Common myeloid progenitor, CD34-positive (primary cell): ENCODE data around the gene PPIH.

Source experiments
- CTCF ChIA-PET: fragments of 350-600 bp; sonication (Branson Sonifier 250); formaldehyde crosslinking; loops from one replicate; lab custom pipeline; 2021; ENCODE audit warnings: antibody characterized with exemption; lab: Charles Lee
- POLR2A ChIA-PET: fragments of 350-600 bp; sonication (Branson Sonifier 250); formaldehyde crosslinking; loops from one replicate; lab custom pipeline; 2021; ENCODE audit warnings: antibody characterized with exemption; lab: Charles Lee
- DNase-seq, 3 donors: peaks; one replicate each; pipeline versions ENCODE4 v3.0.0 to v3.0.0-alpha.2; 2013
- H3K27ac ChIP-seq, 2 experiments: 1 replicate in 1 of 2; 2 replicates in 1 of 2; pipeline ENCODE4 v1.7.0; 2013; ENCODE audit warnings: inconsistent platforms in 2 of 2, low read length in 2 of 2, mild to moderate bottlenecking in 2 of 2, low read depth in 1 of 2, moderate library complexity in 1 of 2; ENCODE audit not compliant: severe bottlenecking in 2 of 2, insufficient read depth in 1 of 2, poor library complexity in 1 of 2
- H3K27me3 ChIP-seq, 5 experiments: replicated peaks in 2 of 5; 1 replicate in 3 of 5; 2 replicates in 2 of 5; pipeline versions ENCODE4 v1.6.1 to v1.7.0; 2013; ENCODE audit warnings: low read length in 4 of 5, mild to moderate bottlenecking in 2 of 5, moderate library complexity in 2 of 5, inconsistent platforms in 1 of 5; ENCODE audit not compliant: insufficient read depth in 5 of 5, control insufficient read depth in 4 of 5
- H3K36me3 ChIP-seq, 4 experiments: 1 replicate in 2 of 4; 2 replicates in 2 of 4; pipeline versions ENCODE4 v1.6.1 to v1.7.0; 2013; ENCODE audit warnings: low read length in 3 of 4, control low read depth in 1 of 4, mild to moderate bottlenecking in 1 of 4; ENCODE audit not compliant: control insufficient read depth in 4 of 4, insufficient read depth in 4 of 4
- H3K4me1 ChIP-seq, 4 experiments: 1 replicate in 3 of 4; 2 replicates in 1 of 4; pipeline versions ENCODE4 v1.6.1 to v1.7.1; 2013; ENCODE audit warnings: low read length in 3 of 4, mild to moderate bottlenecking in 3 of 4, control low read depth in 1 of 4, inconsistent platforms in 1 of 4, moderate library complexity in 1 of 4; ENCODE audit not compliant: control insufficient read depth in 4 of 4, insufficient read depth in 4 of 4; ENCODE audit errors: control extremely low read depth in 1 of 4
- H3K4me3 ChIP-seq, 7 experiments: 1 replicate in 4 of 7; 2 replicates in 3 of 7; pipeline versions ENCODE4 v1.5.1 to v1.7.0; 2013; ENCODE audit warnings: mild to moderate bottlenecking in 7 of 7, low read length in 6 of 7, moderate library complexity in 6 of 7, inconsistent platforms in 2 of 7, low read depth in 2 of 7, control low read depth in 1 of 7; ENCODE audit not compliant: insufficient read depth in 4 of 7, control insufficient read depth in 1 of 7; ENCODE audit errors: extremely low read depth in 1 of 7
- H3K9me3 ChIP-seq, 5 experiments: 1 replicate in 4 of 5; 2 replicates in 1 of 5; pipeline versions ENCODE4 v1.6.1 to v1.7.1; 2013; ENCODE audit warnings: low read length in 4 of 5, mild to moderate bottlenecking in 2 of 5, inconsistent platforms in 1 of 5, low read depth in 1 of 5, moderate library complexity in 1 of 5; ENCODE audit not compliant: control insufficient read depth in 4 of 5, insufficient read depth in 2 of 5; ENCODE audit errors: control extremely low read depth in 1 of 5
- WGBS: methylation state at CpG from one replicate; pipeline ENCODE4 v1.1.5; 2013; ENCODE audit not compliant: insufficient coverage; 5-methylcytosine and 5-hydroxymethylcytosine counted together

The PPIH gene

DNA sequence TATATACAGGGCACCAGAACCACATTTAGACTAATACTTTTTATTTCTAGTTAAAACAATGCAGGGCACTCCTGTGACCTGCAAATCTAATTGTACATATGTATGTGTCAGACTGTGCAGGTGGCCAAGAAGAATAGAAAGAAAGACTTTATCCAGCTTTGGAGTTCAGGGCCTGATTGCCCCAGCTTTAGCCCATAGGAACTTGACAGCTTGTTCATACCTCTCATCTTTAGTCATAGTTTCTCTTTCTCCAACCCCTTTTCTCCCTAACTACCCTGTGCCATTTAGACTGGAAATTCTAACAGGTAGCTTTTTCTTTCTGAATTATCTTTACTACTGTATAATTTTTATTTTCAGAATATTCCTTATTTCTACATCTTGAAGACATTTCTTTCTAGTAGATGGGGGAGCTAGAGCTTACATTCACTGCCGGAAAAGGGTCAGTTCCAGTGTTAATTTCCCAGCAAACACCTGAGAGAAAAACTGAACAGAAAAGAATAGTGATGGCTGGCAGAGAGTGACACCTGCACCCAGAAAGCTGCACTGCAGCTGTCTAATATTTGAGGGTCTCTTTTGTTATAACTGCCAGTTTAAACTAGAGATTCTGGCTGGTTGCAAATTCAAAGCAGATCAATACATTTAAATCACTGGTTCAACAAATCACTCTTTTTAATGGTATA is 32.4 kb downstream of the PPIH start:
- ChIA-PET CTCF (interaction anchor here (0.6 to 1.3 kb wide), 6 partner anchors 9 to 377 kb away, joined by 3 to 5 read pairs (median 4); partner anchors contain the start of gene YBX1), POLR2A (interaction anchor here (0.6 kb wide), 1 partner anchor 75 kb away, joined by 3 read pairs; no protein-coding TSS in a partner anchor)
- 83% methylated on average over 1 of the region's 1 CpG for WGBS
- no peaks in the 10 kb centered on the region for H3K9me3 ChIP-seq
- H3K4me3 ChIP-seq = no peak overlapping the region
- H3K27me3 ChIP-seq = no peaks in the 10 kb centered on the region
- H3K36me3 ChIP-seq = peaks cover 11 to 71% (median 23%) of the 10 kb centered on the region in 4 experiments
- no peak overlapping the region for H3K27ac ChIP-seq
- no peak for DNase-seq
- H3K4me1 ChIP-seq = peaks cover 1 to 29% (median 6%) of the 10 kb centered on the region in 4 experiments

DNA sequence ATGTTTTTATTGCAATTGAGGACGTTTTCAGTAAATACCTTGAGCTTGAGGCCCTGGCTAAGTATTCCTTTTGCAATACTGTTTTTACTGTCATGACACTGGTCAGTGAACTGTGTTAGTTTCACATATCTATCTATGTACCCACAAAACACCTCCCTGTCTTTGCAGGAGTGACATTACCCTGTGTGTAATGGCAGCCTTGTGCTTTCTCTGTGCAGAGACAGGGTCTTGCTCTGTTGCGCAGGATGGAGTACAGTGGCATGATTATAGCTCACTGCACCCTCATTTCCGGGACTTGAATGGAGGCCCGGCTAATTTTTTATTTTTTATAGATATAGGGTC is 32.9 kb downstream of the PPIH start:
- H3K27me3 ChIP-seq = no peaks in the 10 kb centered on the region
- peaks cover 12 to 72% (median 25%) of the 10 kb centered on the region in 4 experiments for H3K36me3 ChIP-seq
- ChIA-PET CTCF (interaction anchor here (0.6 to 1.3 kb wide), 5 partner anchors 9 to 113 kb away, joined by 3 to 5 read pairs (median 3); partner anchors contain the start of gene YBX1), POLR2A (no interaction called here)
- DNase-seq = no peak
- 100% methylated on average over 1 of the region's 4 CpGs for WGBS
- no peak overlapping the region for H3K27ac ChIP-seq
- H3K4me1 ChIP-seq = peaks cover 1 to 24% (median 4%) of the 10 kb centered on the region in 4 experiments
- H3K9me3 ChIP-seq = no peaks in the 10 kb centered on the region
- no peak overlapping the region for H3K4me3 ChIP-seq

DNA sequence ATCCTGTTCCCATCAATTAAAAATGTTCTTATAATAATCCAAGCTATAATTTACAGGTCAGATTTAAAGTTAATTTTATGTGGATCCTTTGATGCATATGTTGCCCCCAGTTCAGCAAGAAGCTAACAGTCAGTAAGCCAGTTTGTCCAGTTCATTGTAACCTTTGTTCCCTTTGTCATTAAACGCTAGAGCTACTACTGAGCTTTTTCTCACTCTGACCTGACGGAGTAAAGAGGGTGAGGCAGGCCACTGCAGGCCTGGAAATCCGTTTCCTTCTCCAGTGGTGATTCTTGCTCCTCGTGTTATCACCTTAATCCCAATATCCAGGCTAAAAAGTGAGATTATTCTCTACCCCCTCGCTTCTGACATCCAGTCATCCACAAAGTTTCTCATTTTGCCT is 34.2 kb downstream of the PPIH start:
- ChIA-PET POLR2A (no interaction called here), CTCF (interaction anchor here (1.0 to 1.4 kb wide), 3 partner anchors 9 to 350 kb away, joined by 3 to 4 read pairs (median 3); no protein-coding TSS in a partner anchor)
- Histone ChIP-seq H3K9me3 (no peaks in the 10 kb centered on the region), H3K27ac (peak overlapping the region in 1 of 2 experiments; percentile 21), H3K4me3 (no peak overlapping the region), H3K36me3 (peaks cover 21 to 76% (median 33%) of the 10 kb centered on the region in 4 experiments), H3K27me3 (no peaks in the 10 kb centered on the region), H3K4me1 (peaks cover 0 to 13% (median under 1%) of the 10 kb centered on the region in 4 experiments)
- DNase-seq = no peak
- 97% methylated on average over 3 of the region's 5 CpGs for WGBS

DNA sequence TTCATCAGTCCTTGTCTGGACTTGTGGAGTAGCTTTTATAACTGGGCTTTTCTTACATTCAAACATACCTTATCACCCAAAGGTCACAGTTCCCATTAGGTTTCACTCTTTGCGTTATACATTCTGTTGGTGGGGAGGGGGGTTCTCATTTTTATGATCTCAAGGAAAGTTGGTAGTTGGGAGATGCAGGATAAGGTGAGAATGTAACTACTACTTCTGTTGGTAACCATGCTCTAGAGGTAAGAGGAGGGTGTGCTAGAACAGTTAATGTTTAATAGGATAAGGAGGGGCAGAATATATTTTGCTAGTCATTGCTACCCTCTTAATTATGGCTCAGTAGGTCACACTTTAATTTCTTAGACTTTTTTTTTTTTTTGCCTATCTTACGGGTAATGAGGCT is 34.7 kb downstream of the PPIH start:
- H3K27me3 ChIP-seq = no peaks in the 10 kb centered on the region
- H3K36me3 ChIP-seq = peaks cover 24 to 76% (median 34%) of the 10 kb centered on the region in 4 experiments
- H3K27ac ChIP-seq = peak overlapping the region in 1 of 2 experiments; percentile 21

DNA sequence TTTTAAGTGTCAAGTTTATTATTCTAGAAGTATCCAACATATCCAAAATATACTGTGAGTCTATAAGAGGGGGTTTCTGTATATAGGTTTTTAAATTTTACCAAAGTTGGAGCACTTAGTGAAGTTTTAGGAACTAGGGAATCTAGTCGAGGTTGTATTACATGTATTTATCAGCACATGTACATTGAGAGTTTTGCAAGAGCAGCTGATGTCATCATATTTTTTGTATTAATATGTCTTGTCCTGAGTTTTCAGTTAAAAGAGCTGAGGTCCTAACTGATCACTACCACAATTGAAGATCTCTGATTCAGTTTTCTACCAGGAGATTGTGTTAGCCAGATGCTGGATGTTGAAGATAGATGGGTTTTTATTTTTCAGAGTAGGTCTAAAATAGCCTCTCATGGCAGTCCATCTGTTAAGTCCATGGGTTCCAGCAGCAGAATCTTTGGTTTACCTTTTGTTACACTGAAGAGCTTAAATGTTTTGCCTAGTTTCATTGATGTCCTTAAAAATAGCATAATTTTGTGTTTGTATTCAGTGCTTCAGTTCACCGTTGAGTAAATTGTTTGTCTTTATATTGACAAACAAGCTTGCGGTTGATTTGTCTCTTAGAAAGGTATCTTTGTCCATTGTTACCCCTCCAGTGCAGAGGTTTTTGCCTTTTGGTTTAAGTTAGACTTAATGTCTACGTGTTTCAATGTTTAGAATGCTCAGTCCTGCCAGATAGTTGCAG is 40.0 kb downstream of the PPIH start:
- Histone ChIP-seq H3K27ac (peak overlapping the region in 1 of 2 experiments; percentile 44), H3K9me3 (no peaks in the 10 kb centered on the region), H3K36me3 (peaks cover 31 to 91% (median 67%) of the 10 kb centered on the region in 4 experiments), H3K27me3 (no peaks in the 10 kb centered on the region), H3K4me1 (no peaks in the 10 kb centered on the region), H3K4me3 (no peak overlapping the region)
- CTCF ChIA-PET = interaction anchor here (0.9 to 1.4 kb wide), 2 partner anchors 11 to 12 kb away, joined by 3 read pairs; no protein-coding TSS in a partner anchor
- POLR2A ChIA-PET = no interaction called here
- no peak for DNase-seq
- 100% methylated on average over 3 of the region's 4 CpGs for WGBS

More for the DNA sequence above, 34.7 kb downstream of the PPIH start:
- H3K4me1 ChIP-seq = peaks cover 0 to 12% (median under 1%) of the 10 kb centered on the region in 4 experiments
- no peaks in the 10 kb centered on the region for H3K9me3 ChIP-seq
- ChIA-PET CTCF (interaction anchor here (1.0 to 1.4 kb wide), 3 partner anchors 10 to 351 kb away, joined by 3 to 4 read pairs (median 3); no protein-coding TSS in a partner anchor), POLR2A (no interaction called here)
- DNase-seq = no peak
- H3K4me3 ChIP-seq = no peak overlapping the region
- no CpG with 5 or more reads among the region's 2 CpGs for WGBS

DNA sequence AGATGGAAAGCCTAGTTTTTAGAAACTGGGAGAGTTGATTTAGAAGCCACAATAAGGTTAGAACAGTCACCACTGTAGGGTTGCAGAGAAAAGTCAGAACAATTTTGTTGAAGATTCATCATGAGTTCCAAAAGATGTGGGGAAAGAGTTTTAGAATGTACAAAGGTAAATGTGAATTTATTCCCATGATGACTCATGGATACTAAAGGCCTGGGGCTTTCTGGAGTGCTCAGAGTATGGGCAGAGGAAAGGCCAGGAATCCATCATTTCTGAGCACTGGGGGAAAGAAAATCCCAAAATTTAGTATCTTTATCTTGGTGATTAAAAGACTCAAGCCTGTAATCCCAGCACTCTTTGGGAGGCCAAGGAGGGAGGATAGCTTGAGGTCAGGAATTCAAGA is 41.8 kb downstream of the PPIH start:
- DNase-seq = no peak
- H3K4me3 ChIP-seq = no peak overlapping the region
- no peaks in the 10 kb centered on the region for H3K9me3 ChIP-seq
- CTCF ChIA-PET = no interaction called here
- H3K36me3 ChIP-seq = peaks cover 42 to 94% (median 70%) of the 10 kb centered on the region in 4 experiments
- POLR2A ChIA-PET = no interaction called here
- H3K27me3 ChIP-seq = no peaks in the 10 kb centered on the region
- no peak overlapping the region for H3K27ac ChIP-seq
- H3K4me1 ChIP-seq = no peaks in the 10 kb centered on the region
